Measurements from ENCODE around the gene NNT.
"Not testable (repeated sequence)": the region's sequence is repeated elsewhere in the genome, so short reads cannot be mapped to it uniquely, and the experiment has no call there.

Gene NNT

DNA sequence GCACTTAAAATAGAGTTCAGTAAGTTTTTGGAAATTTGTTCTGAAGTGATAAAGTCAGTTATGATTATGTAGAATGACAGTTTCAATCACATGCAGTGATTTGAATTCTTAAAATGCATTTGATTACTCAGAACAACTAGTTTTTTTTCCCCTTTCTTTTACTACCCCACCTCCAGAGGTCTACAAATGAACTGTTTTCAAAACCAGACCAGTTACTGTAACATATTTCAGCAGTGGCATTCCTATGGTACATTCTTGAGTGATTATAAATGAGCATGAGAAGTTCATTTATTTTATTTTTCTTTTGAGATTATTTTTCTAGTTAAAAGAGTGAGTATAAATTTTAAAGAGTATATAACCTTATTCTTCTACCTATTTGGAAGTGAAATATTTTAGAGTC, 71.6 kb downstream of the NNT start:
- DNase-seq: no peak

DNA sequence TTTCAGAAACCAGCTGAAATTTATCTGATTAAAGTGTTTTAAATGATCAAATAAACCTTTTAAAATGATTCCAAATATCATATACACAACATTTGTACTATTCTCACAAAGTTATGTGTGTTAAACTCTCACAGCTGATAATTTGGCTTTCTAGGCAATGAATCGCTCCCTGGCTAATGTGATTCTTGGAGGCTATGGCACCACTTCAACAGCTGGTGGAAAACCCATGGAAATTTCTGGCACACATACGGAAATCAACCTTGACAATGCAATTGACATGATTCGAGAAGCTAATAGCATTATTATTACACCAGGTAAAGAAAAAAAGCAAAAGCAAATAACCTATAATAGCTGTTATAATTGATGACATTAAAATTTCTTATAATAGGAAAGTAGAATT, 72.4 kb downstream of the NNT start:
- DNase-seq: no peak

- DNase-seq: no peak
These were observed 73.3 kb downstream of the NNT start for GRCh38 chr5:43676083-43676840.

DNA sequence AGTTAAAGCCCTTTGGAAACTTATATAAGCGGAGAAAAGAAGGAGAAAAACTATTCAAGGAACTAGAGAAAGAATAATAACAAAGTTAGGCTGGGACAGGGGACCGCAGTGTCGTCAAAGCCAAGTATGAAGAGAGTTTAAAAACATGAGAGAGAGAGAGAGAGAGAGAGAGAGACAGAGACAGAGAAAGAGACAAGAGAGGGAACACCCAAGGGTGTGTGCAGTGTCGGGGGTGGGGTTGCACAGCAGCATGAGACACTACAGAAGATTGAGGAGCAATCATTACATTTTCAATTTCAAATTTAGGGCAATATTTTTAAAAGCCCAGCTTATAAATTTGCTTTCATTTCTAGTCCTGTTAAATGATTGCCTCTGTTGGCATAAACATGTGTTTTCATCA, 74.3 kb downstream of the NNT start:
- no peak for DNase-seq

DNA sequence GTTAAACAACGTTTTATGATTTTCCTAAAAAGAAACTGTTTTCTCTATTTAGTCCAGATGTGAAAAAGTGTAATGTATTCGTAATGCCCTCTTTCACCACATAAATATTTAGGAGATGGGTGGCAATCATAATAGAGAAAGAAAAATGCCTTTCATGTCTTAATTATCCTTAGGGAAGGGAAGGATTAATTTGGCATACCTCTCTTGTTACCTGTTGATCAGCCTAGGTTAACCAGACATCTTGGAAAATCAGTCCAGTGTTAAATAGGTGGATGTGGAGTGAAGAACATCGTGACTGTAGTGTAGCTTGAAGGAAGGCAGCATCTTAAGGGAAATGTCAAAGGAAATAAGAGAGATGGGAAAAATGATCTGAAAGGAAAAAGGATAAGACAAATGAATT, 76.2 kb downstream of the NNT start:
- no peak for DNase-seq

DNA sequence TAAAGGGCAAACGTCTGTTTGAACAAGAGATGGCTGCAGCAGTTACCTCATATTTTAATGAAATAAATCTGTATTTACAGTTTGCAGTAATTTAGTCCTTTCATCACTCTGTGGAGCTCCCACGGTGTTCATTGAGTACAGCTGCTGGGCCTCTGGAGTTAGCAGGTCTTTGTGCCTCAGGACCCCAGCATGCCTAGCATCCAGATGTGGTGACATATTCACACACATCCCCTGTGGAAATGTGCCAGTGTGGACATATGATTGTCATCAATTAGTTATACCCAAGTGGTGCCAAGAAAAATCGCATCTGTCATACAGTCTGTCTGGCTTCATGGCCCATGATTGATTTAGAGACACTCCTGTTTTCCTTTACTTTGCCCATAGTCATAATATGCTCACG, 77.3 kb downstream of the NNT start:
- DNase-seq: no peak

GRCh38 chr5:43683884-43684471, 81.0 kb downstream of the NNT start:
- DNase-seq: no peak

GRCh38 chr5:43685252-43685950, 82.4 kb downstream of the NNT start:
- no peak for DNase-seq

- no peak for DNase-seq
These were observed 84.3 kb downstream of the NNT start for GRCh38 chr5:43687275-43687674.

DNA sequence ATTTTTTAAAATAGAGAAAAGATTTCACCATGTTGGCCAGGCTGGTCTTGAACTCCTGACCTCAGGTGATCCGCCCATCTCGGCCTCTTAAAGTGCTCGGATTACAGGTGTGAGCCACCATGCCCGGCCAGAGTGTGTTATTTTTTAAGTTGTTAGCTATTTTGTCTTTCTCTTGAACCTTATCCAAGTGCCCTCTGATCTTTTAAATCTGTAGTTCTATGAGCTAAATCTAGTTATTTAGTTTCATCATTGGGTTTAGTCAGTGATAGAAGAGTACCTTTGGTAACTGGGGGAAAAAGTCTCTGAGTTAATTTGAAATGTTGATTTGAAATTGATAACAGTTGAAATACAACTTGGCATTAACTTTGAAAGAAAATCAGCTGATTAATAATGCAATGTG, 88.3 kb downstream of the NNT start:
- no peak for DNase-seq

GRCh38 chr5:43691893-43692292, 88.9 kb downstream of the NNT start:
- DNase-seq: no peak

DNA sequence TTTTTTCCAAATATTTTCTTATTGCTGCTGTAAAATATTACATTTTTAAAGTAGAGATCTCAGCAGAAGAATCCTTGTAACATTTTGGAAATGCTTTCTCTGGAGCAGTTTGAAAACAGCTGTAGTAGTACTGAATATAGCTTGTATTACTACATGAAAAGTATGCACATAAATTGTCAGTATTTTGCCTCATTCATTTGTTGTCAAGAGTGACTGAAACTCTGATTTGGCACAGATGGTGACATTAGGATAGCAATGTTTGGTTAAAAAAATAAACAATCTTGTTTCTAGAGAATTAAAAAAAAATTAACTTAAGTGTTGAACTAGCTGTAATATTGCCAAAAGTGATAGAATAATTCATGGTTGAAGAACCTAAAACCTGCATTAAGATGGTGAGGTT, 90.4 kb downstream of the NNT start:
- DNase-seq: no peak

GRCh38 chr5:43694027-43694426, 91.0 kb downstream of the NNT start:
- DNase-seq: no peak

- not testable (repeated sequence) for DNase-seq
These were observed 93.5 kb downstream of the NNT start for GRCh38 chr5:43696444-43696843.

GRCh38 chr5:43699910-43700309, 96.9 kb downstream of the NNT start:
- no peak for DNase-seq

- DNase-seq: no peak
These were observed 97.6 kb downstream of the NNT start for GRCh38 chr5:43700601-43701000.

DNA sequence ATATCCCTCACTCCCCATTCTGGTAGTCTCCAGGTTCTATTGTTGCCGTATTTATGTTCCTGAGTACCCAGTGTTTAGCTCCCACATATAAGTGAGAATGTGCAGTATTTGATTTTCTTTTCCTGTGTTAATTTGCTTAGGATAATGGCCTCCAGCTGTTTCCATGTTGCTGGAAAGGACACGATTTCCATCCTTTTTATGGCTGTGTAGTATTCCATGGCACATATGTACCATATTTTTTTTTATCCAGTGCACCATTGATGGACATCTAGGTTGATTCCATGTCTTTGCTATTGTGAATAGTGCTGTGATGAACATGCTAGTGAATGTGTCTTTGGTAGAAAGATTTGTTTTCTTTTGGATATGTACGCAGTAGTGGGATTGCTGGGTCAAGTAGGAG, 98.2 kb downstream of the NNT start:
- no peak for DNase-seq

- DNase-seq: no peak
These were observed 99.3 kb downstream of the NNT start for GRCh38 chr5:43702293-43702692.

- DNase-seq: peak; percentile 44
These were observed 99.8 kb downstream of the NNT start for GRCh38 chr5:43702815-43703214.

DNA sequence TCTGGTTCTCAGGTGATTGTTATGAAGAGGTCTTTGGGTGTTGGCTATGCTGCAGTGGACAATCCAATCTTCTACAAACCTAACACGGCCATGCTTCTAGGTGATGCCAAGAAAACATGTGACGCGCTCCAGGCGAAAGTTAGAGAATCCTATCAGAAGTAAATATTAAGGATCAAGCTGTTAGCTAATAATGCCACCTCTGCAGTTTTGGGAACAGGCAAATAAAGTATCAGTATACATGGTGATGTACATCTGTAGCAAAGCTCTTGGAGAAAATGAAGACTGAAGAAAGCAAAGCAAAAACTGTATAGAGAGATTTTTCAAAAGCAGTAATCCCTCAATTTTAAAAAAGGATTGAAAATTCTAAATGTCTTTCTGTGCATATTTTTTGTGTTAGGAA, 101.3 kb downstream of the NNT start:
- no peak for DNase-seq

- DNase-seq: not testable (repeated sequence)
These were observed 103.6 kb downstream of the NNT start for GRCh38 chr5:43706576-43706975.

DNA sequence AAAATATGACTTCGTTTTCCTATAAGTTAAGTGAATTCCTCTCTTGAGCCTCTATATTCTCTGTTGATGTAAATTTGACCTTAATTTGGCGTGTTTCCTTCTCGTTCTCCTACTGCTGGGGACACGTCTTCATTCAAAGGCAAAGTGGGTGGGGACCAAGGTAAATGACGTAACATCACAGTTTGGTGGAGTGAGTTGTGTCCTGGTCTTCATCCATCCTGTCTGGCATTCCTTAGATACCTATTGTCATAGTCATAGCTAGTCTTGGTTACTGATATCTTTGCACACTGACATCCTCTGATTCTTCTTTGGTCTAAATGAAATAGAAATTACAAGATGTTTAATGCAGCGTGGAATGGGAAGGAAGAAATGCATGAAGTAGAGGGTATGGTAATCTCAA, 108.5 kb downstream of the NNT start:
- DNase-seq: no peak

GRCh38 chr5:43712081-43712480, 109.1 kb downstream of the NNT start:
- DNase-seq: no peak

DNA sequence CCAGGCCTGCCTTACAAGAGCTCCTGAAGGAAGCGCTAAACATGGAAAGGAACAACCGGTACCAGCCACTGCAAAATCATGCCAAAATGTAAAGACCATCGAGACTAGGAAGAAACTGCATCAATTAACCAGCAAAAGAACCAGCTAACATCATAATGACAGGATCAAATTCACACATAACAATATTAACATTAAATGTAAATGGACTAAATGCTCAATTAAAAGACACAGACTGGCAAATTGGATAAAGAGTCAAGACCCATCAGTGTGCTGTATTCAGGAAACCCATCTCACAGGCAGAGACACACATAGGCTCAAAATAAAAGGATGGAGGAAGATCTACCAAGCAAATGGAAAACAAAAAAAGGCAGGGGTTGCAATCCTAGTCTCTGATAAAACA, 116.8 kb downstream of the NNT start:
- DNase-seq: not testable (repeated sequence)

Data from NCI-H2029 (cell line).